Tibial nerve (tissue), 4 donors: ENCODE measurements around the gene SEC14L5. TPM values are rescaled to one million over a fixed set of nuclear protein-coding genes. Genes with fewer than 3 reads are reported as not detected.

Experiments used
- DNase-seq, 2 donors: peaks; one replicate each; pipeline ENCODE4 v3.0.0-alpha.2; 2019; ENCODE audit warnings: low spot score in 2 of 2
- H3K27ac ChIP-seq, 4 donors: fragments of 200-600 bp; sonication (generic) in 3 of 4; one replicate each; pipeline ENCODE4 v1.5.1; 2017 to 2019; ENCODE audit warnings: mild to moderate bottlenecking in 1 of 4
- H3K27me3 ChIP-seq, 2 donors: fragments of 200-600 bp; sonication (generic) in 1 of 2; one replicate each; pipeline versions ENCODE4 v1.5.1 to v1.6.0; 2017 to 2019
- H3K36me3 ChIP-seq, 3 donors: fragments of 200-600 bp; sonication (generic); one replicate each; pipeline ENCODE4 v1.5.1; 2018 to 2019
- H3K4me1 ChIP-seq, 4 donors: fragments of 200-600 bp; sonication (generic) in 3 of 4; one replicate each; pipeline ENCODE4 v1.5.1; 2017 to 2019
- H3K4me3 ChIP-seq, 4 donors: fragments of 200-600 bp; sonication (generic) in 3 of 4; one replicate each; pipeline ENCODE4 v1.5.1; 2017 to 2019; ENCODE audit warnings: mild to moderate bottlenecking in 1 of 4, moderate library complexity in 1 of 4
- H3K9me3 ChIP-seq, 4 donors: fragments of 200-600 bp; sonication (generic) in 3 of 4; one replicate each; pipeline ENCODE4 v1.5.1; 2017 to 2019
- EP300 ChIP-seq, 2 donors: sonication (generic); formaldehyde crosslinking; IDR thresholded peaks; one replicate each; pipeline ENCODE4 v1.6.1; 2017; ENCODE audit warnings: antibody characterized with exemption in 2 of 2, mild to moderate bottlenecking in 1 of 2
- POLR2A ChIP-seq, 2 donors: fragments of 450-650 bp; IDR thresholded peaks; one replicate each; pipeline ENCODE4 v1.6.1; 2017; ENCODE audit warnings: antibody characterized with exemption in 2 of 2, mild to moderate bottlenecking in 2 of 2, moderate library complexity in 2 of 2
- WGBS, 2 donors: methylation state at CpG; one replicate each; pipeline ENCODE4 v1.1.5; 2018; 5-methylcytosine and 5-hydroxymethylcytosine counted together
- total RNA-seq, 4 donors: library from RNA; depleted of rRNA; stranded (reverse); fragments of >200 nt; gene quantifications; one replicate each; pipeline ENCODE4 v1.1.0, GENCODE V29; 2016
- TF ChIP-seq, protein P1 (sequence below), 5 experiments: fragments of 200-600 bp in 3 of 5; fragments of 450-650 bp in 2 of 5; sonication (generic) in 3 of 5; IDR thresholded peaks; one replicate each; pipeline ENCODE4 v1.5.1; 2016 to 2019; ENCODE audit warnings: antibody characterized with exemption in 5 of 5, mild to moderate bottlenecking in 3 of 5, moderate library complexity in 2 of 5

Gene SEC14L5
- total RNA-seq = 10 to 100 TPM; 12.0 to 29.0 (median 13.6) TPM

- Histone ChIP-seq H3K27me3 (peaks cover 0 to 9% of the 10 kb centered on the region in 2 donors), H3K4me3 (peak within 1 kb of the TSS; percentile 33 to 60 (median 44)), H3K27ac (peak within 1 kb of the TSS; percentile 64 to 83 (median 68)), H3K36me3 (no peaks in the 10 kb centered on the region), H3K4me1 (peaks cover 0 to 31% (median 11%) of the 10 kb centered on the region in 4 donors), H3K9me3 (no peaks in the 10 kb centered on the region)
- 0% methylated on average over 36 to 46 of the region's 56 CpGs for WGBS, 2 donors
- DNase-seq = peak; percentile 98 to 99
- TF ChIP-seq POLR2A (IDR thresholded peaks at IDR 0.05) = peak in 1 of 2 donors; percentile 49
- TF ChIP-seq EP300 (IDR thresholded peaks at IDR 0.05) = peak in 1 of 2 donors; percentile 50
- TF ChIP-seq, protein P1, sequence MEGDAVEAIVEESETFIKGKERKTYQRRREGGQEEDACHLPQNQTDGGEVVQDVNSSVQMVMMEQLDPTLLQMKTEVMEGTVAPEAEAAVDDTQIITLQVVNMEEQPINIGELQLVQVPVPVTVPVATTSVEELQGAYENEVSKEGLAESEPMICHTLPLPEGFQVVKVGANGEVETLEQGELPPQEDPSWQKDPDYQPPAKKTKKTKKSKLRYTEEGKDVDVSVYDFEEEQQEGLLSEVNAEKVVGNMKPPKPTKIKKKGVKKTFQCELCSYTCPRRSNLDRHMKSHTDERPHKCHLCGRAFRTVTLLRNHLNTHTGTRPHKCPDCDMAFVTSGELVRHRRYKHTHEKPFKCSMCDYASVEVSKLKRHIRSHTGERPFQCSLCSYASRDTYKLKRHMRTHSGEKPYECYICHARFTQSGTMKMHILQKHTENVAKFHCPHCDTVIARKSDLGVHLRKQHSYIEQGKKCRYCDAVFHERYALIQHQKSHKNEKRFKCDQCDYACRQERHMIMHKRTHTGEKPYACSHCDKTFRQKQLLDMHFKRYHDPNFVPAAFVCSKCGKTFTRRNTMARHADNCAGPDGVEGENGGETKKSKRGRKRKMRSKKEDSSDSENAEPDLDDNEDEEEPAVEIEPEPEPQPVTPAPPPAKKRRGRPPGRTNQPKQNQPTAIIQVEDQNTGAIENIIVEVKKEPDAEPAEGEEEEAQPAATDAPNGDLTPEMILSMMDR (IDR thresholded peaks at IDR 0.05) = no peak
These were observed at the start of gene SEC14L5 for GRCh38 chr16:4957720-4958509. Gene SEC14L5, plus strand, starts transcription at chr16:4958330. Its CDS starts 994 bp downstream, at chr16:4959324.

DNA sequence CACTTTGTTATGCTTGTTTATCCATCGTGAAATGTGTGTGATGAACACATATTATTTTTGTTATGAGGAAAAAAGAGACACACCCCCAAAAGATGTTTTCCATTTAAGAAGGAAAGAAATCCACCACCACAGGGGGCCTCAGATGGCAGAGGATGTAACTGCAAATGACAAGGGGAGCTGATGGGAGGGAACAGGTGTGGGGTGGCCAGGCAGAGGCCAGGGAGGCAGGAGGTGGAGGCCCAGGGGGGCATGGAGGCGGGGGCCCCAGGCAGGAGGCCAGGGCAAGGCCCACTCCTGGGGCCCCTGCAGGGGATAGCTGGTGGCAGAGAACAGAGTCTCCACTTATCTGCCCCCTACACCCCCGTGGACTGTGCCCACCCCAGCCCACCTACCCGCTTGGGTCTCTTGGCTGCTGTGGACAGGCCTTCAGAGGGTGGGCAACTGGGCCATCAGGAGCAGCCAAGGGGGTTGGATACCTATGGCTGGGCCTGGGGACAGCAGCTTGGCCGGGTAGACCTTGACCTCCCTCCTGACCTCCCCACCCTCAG is 49.2 kb upstream of the SEC14L5 start:
- TF ChIP-seq EP300 (IDR thresholded peaks at IDR 0.05) = no peak
- Histone ChIP-seq H3K9me3 (no peaks in the 10 kb centered on the region), H3K27me3 (peaks cover 0 to under 1% of the 10 kb centered on the region in 2 donors), H3K27ac (no peak overlapping the region), H3K4me1 (peaks cover 0 to 6% (median 0%) of the 10 kb centered on the region in 4 donors), H3K36me3 (peaks cover 0 to 5% (median 0%) of the 10 kb centered on the region in 3 donors), H3K4me3 (no peak overlapping the region)
- no peak for DNase-seq
- 83 to 84% methylated on average over 5 of the region's 5 CpGs for WGBS, 2 donors

DNA sequence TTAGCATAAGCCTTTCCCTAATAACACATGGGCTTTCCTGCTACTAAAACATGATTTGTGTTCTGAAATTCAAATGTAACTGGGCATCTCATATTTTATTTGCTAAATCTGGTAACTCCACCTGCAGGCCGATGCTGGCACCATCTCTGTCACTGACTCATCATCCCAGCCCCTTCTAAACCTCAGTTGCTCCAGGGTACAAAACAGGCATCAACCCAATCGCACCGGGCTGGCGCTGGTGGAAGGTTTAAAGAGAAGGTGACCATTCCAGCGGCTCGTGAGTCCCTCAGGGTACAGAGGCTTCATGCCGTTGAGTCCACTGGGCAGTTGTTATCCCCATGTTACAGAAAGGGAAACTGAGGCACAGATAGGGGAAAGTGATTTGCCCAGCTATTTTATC is 48.3 kb upstream of the SEC14L5 start:
- no peak for DNase-seq

GRCh38 chr16:4910828-4911227 is 47.3 kb upstream of the SEC14L5 start:
- no peaks in the 10 kb centered on the region for H3K9me3 ChIP-seq
- no peak overlapping the region for H3K4me3 ChIP-seq
- WGBS, 2 donors = 87 to 97% methylated on average over 11 to 12 of the region's 12 CpGs
- no peak overlapping the region for H3K27ac ChIP-seq
- no peak for TF ChIP-seq POLR2A (IDR thresholded peaks at IDR 0.05)
- TF ChIP-seq, protein P1 (IDR thresholded peaks at IDR 0.05) = no peak
- no peaks in the 10 kb centered on the region for H3K36me3 ChIP-seq
- H3K27me3 ChIP-seq = no peaks in the 10 kb centered on the region
- no peak for DNase-seq
- peaks cover 0 to 6% (median 0%) of the 10 kb centered on the region in 4 donors for H3K4me1 ChIP-seq

More for the DNA sequence above, 48.3 kb upstream of the SEC14L5 start:
- no peaks in the 10 kb centered on the region for H3K27me3 ChIP-seq
- H3K4me1 ChIP-seq = peaks cover 0 to 6% (median 0%) of the 10 kb centered on the region in 4 donors
- TF ChIP-seq, protein P1 (IDR thresholded peaks at IDR 0.05) = no peak
- TF ChIP-seq POLR2A (IDR thresholded peaks at IDR 0.05) (no peak), EP300 (IDR thresholded peaks at IDR 0.05) (no peak)
- WGBS, 2 donors = 90% methylated on average over 7 of the region's 7 CpGs
- no peaks in the 10 kb centered on the region for H3K9me3 ChIP-seq
- H3K4me3 ChIP-seq = no peak overlapping the region
- no peaks in the 10 kb centered on the region for H3K36me3 ChIP-seq
- H3K27ac ChIP-seq = no peak overlapping the region

DNA sequence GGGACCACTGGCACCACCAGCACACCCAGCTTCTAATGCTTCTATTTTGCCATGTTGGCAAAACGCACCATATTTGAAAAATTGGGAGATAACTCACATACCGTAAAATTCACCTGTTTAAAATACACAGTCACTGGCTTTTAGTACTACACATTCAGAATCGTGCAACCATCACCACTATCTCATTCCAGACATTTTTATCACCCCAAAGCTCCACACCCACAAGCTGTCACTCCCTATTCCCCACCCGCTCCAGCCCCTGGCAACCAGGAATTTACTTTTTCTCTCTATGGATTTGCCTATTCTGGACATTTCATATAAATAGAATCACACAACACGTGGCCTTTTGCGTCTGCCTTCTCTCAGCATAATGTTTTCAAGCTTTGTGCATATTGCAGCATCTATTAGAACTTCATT is 46.2 kb upstream of the SEC14L5 start:
- Histone ChIP-seq H3K4me1 (peaks cover 0 to 6% (median 0%) of the 10 kb centered on the region in 4 donors), H3K36me3 (no peaks in the 10 kb centered on the region), H3K9me3 (no peaks in the 10 kb centered on the region), H3K27ac (peak overlapping the region in 1 of 4 donors; percentile 46), H3K27me3 (no peaks in the 10 kb centered on the region), H3K4me3 (no peak overlapping the region)
- WGBS, 2 donors = 64 to 65% methylated on average over 6 of the region's 6 CpGs
- TF ChIP-seq, protein P1 (IDR thresholded peaks at IDR 0.05) = no peak
- DNase-seq = no peak
